ENCODE data around the gene TCF7L2. TPM values are rescaled to one million over a fixed set of nuclear protein-coding genes. Genes with fewer than 3 reads are reported as not detected.
A peak's percentile ranks its signal among the peaks of the same experiment; 100 is the strongest.

The TCF7L2 gene
- polyA plus RNA-seq, 4 donors, result 40.8 to 47.4 (median 43.3) TPM

GRCh38 chr10:113041324-113041723 is 91.3 kb downstream of the TCF7L2 start:
- DNase-seq (ENCODE audit: low read depth in 4 of 4, low spot score in 3 of 4), result no peak

- no peak for DNase-seq (ENCODE audit: low read depth in 4 of 4, low spot score in 3 of 4)
Observed at GRCh38 chr10:113041841-113042750, 92.0 kb downstream of the TCF7L2 start.

GRCh38 chr10:113042868-113043267 is 92.8 kb downstream of the TCF7L2 start:
- no peak for DNase-seq (ENCODE audit: low read depth in 4 of 4, low spot score in 3 of 4)

GRCh38 chr10:113044016-113044755 is 94.1 kb downstream of the TCF7L2 start:
- DNase-seq (ENCODE audit: low read depth in 4 of 4, low spot score in 3 of 4), result no peak

GRCh38 chr10:113045147-113046055 is 95.4 kb downstream of the TCF7L2 start:
- no peak for DNase-seq (ENCODE audit: low read depth in 4 of 4, low spot score in 3 of 4)

- DNase-seq (ENCODE audit: low read depth in 4 of 4, low spot score in 3 of 4), result no peak
Observed at GRCh38 chr10:113047151-113047550, 97.1 kb downstream of the TCF7L2 start.

GRCh38 chr10:113047605-113047962 is 97.5 kb downstream of the TCF7L2 start:
- no peak for DNase-seq (ENCODE audit: low read depth in 4 of 4, low spot score in 3 of 4)

- peak in 1 of 4 donors; percentile 59 for DNase-seq (ENCODE audit: low read depth in 4 of 4, low spot score in 3 of 4)
Observed at GRCh38 chr10:113047963-113048781, 98.1 kb downstream of the TCF7L2 start.

GRCh38 chr10:113049881-113050280 is 99.8 kb downstream of the TCF7L2 start:
- no peak for DNase-seq (ENCODE audit: low read depth in 4 of 4, low spot score in 3 of 4)

- no peak for DNase-seq (ENCODE audit: low read depth in 4 of 4, low spot score in 3 of 4)
Observed at GRCh38 chr10:113052076-113052830, 102.2 kb downstream of the TCF7L2 start.

- DNase-seq (ENCODE audit: low read depth in 4 of 4, low spot score in 3 of 4), result no peak
Observed at GRCh38 chr10:113053091-113053490, 103.0 kb downstream of the TCF7L2 start.

- no peak for DNase-seq (ENCODE audit: low read depth in 4 of 4, low spot score in 3 of 4)
Observed at GRCh38 chr10:113053881-113054280, 103.8 kb downstream of the TCF7L2 start.

- DNase-seq (ENCODE audit: low read depth in 4 of 4, low spot score in 3 of 4), result no peak
Observed at GRCh38 chr10:113055458-113055857, 105.4 kb downstream of the TCF7L2 start.

GRCh38 chr10:113056030-113056429 is 106.0 kb downstream of the TCF7L2 start:
- DNase-seq (ENCODE audit: low read depth in 4 of 4, low spot score in 3 of 4), result no peak

- no peak for DNase-seq (ENCODE audit: low read depth in 4 of 4, low spot score in 3 of 4)
Observed at GRCh38 chr10:113056441-113057021, 106.5 kb downstream of the TCF7L2 start.

- no peak for DNase-seq (ENCODE audit: low read depth in 4 of 4, low spot score in 3 of 4)
Observed at GRCh38 chr10:113057948-113058522, 108.0 kb downstream of the TCF7L2 start.

- DNase-seq (ENCODE audit: low read depth in 4 of 4, low spot score in 3 of 4), result no peak
Observed at GRCh38 chr10:113058523-113059370, 108.7 kb downstream of the TCF7L2 start.

Measured in right renal pelvis (tissue), 4 donors.